IMR-90 (cell line): Measurements from ENCODE around the gene CDH13. TPM values are rescaled to one million over a fixed set of nuclear protein-coding genes. Genes with fewer than 3 reads are reported as not detected.

Source experiments
- ATAC-seq: fragments of 200-7000 bp; cut with Tn5 transposase; 2 replicates; pipeline ENCODE4 v1.9.1; 2020; ENCODE audit warnings: low read depth, mild to moderate bottlenecking, moderate library complexity
- BruUV-seq: library from RNA; stranded (reverse); fragments of 400-500 nt; replicated peaks from 2 replicates; lab custom pipeline; 2021; lab: Mats Ljungman, UMichigan
- CTCF ChIA-PET: fragments of 300-600 bp; formaldehyde crosslinking; extraction: SDS; loops from one replicate; lab custom pipeline; 2021; ENCODE audit warnings: antibody characterized with exemption; lab: Yijun Ruan, JAX
- POLR2A ChIA-PET: fragments of 300-600 bp; sonication (Branson Sonifier 250); formaldehyde crosslinking; loops from one replicate; lab custom pipeline; 2022; ENCODE audit warnings: antibody characterized with exemption; ENCODE audit not compliant: unreplicated experiment; lab: Charles Lee
- DNase-seq: peaks from one replicate; pipeline ENCODE4 v3.0.0; 2013
- H2AFZ ChIP-seq: replicated peaks from 2 replicates; pipeline ENCODE3; 2013; ENCODE audit warnings: low read length, mild to moderate bottlenecking; ENCODE audit not compliant: poor library complexity
- H2AK5ac ChIP-seq: 2 replicates; pipeline ENCODE4 v1.6.1; 2013; ENCODE audit warnings: low read depth, low read length, inconsistent platforms
- H2AK9ac ChIP-seq: replicated peaks from 2 replicates; pipeline ENCODE3; 2013; ENCODE audit warnings: mild to moderate bottlenecking, low read depth, low read length, moderate library complexity; ENCODE audit not compliant: poor library complexity
- H2BK120ac ChIP-seq: 2 replicates; pipeline ENCODE4 v1.6.1; 2013; ENCODE audit warnings: low read depth, low read length, inconsistent platforms
- H2BK15ac ChIP-seq: 3 replicates; pipeline ENCODE4 v1.6.1; 2013; ENCODE audit warnings: low read depth, low read length, inconsistent platforms
- H2BK20ac ChIP-seq: 2 replicates; pipeline ENCODE4 v1.6.1; 2013; ENCODE audit warnings: low read depth, mild to moderate bottlenecking, inconsistent platforms, low read length, moderate library complexity
- H2BK5ac ChIP-seq: 2 replicates; pipeline ENCODE4 v1.6.1; 2013; ENCODE audit warnings: mild to moderate bottlenecking, low read depth, low read length, inconsistent platforms; ENCODE audit not compliant: poor library complexity, severe bottlenecking
- H3K14ac ChIP-seq: replicated peaks from 2 replicates; pipeline ENCODE4 v1.6.1; 2013; ENCODE audit warnings: low read depth, low read length, inconsistent platforms
- H3K18ac ChIP-seq: 2 replicates; pipeline ENCODE4 v1.6.1; 2013; ENCODE audit warnings: low read depth, low read length, control low read depth
- H3K23ac ChIP-seq: 2 replicates; pipeline ENCODE4 v1.6.1; 2013; ENCODE audit warnings: low read depth, low read length, inconsistent platforms
- H3K27ac ChIP-seq: 2 replicates; pipeline ENCODE4 v1.5.1; 2013; ENCODE audit warnings: mild to moderate bottlenecking, control low read depth, low read length; ENCODE audit not compliant: insufficient read depth
- H3K27me3 ChIP-seq: 2 replicates; pipeline ENCODE4 v1.6.1; 2013; ENCODE audit warnings: low read length; ENCODE audit not compliant: control insufficient read depth, insufficient read depth
- H3K36me3 ChIP-seq: 2 replicates; pipeline ENCODE4 v1.6.1; 2013; ENCODE audit warnings: low read length, mixed read lengths; ENCODE audit not compliant: control insufficient read depth, insufficient read depth
- H3K4ac ChIP-seq: 2 replicates; pipeline ENCODE4 v1.6.1; 2013; ENCODE audit warnings: low read depth, low read length, inconsistent platforms
- H3K4me1 ChIP-seq: 2 replicates; pipeline ENCODE4 v1.6.1; 2013; ENCODE audit warnings: low read length, mixed read lengths; ENCODE audit not compliant: control insufficient read depth, insufficient read depth
- H3K4me2 ChIP-seq: 2 replicates; pipeline ENCODE4 v1.6.1; 2013; ENCODE audit warnings: low read depth, mild to moderate bottlenecking, control low read depth, low read length, moderate library complexity
- H3K4me3 ChIP-seq: 2 replicates; pipeline ENCODE4 v1.5.1; 2013; ENCODE audit warnings: low read depth, mild to moderate bottlenecking, control low read depth, low read length, moderate library complexity; ENCODE audit not compliant: insufficient read depth
- H3K56ac ChIP-seq: 2 replicates; pipeline ENCODE4 v1.6.1; 2013; ENCODE audit warnings: low read length, inconsistent platforms; ENCODE audit not compliant: insufficient read depth; ENCODE audit errors: extremely low read depth
- H3K79me1 ChIP-seq, 2 experiments: 2 replicates each; pipeline ENCODE4 v1.6.1; 2013; ENCODE audit warnings: low read length in 2 of 2, inconsistent platforms in 1 of 2, low read depth in 1 of 2
- H3K9ac ChIP-seq: 2 replicates; pipeline ENCODE4 v1.6.1; 2013; ENCODE audit warnings: low read depth, low read length, control low read depth
- H3K9me1 ChIP-seq: 2 replicates; pipeline ENCODE4 v1.6.1; 2013; ENCODE audit warnings: low read length, inconsistent platforms; ENCODE audit not compliant: insufficient read depth
- H3K9me3 ChIP-seq: 2 replicates; pipeline ENCODE4 v1.6.1; 2013; ENCODE audit warnings: low read length; ENCODE audit not compliant: control insufficient read depth, insufficient read depth
- H4K20me1 ChIP-seq: 2 replicates; pipeline ENCODE4 v1.6.1; 2013; ENCODE audit warnings: low read length, inconsistent platforms; ENCODE audit not compliant: insufficient read depth
- H4K5ac ChIP-seq: 2 replicates; pipeline ENCODE4 v1.6.1; 2013; ENCODE audit warnings: mild to moderate bottlenecking, low read depth, low read length, control low read depth
- H4K8ac ChIP-seq, 2 experiments: 2 replicates each; pipeline ENCODE4 v1.6.1; 2013; ENCODE audit warnings: low read depth in 2 of 2, low read length in 2 of 2, control low read depth in 1 of 2, inconsistent platforms in 1 of 2
- H4K91ac ChIP-seq: 2 replicates; pipeline ENCODE4 v1.6.1; 2013; ENCODE audit warnings: low read depth, low read length, inconsistent platforms; ENCODE audit not compliant: insufficient read depth
- BHLHE40 ChIP-seq: fragments of 150-350 bp; IDR thresholded peaks from 2 replicates; pipeline ENCODE4 v1.6.1; 2016; ENCODE audit warnings: mild to moderate bottlenecking, low read depth, low read length
- FOS ChIP-seq: fragments of 150-350 bp; IDR thresholded peaks from 2 replicates; pipeline ENCODE4 v1.6.1; 2016; ENCODE audit warnings: low read depth, low read length
- MAFK ChIP-seq: IDR thresholded peaks from 2 replicates; pipeline ENCODE4 v1.6.1; 2012; ENCODE audit warnings: low read depth, low read length, improper control_type of control experiment
- RFX5 ChIP-seq: IDR thresholded peaks from 2 replicates; pipeline ENCODE4 v1.8.0; 2012; ENCODE audit warnings: low read depth, mild to moderate bottlenecking, low read length, moderate library complexity
- SMC3 ChIP-seq: fragments of 150-350 bp; IDR thresholded peaks from 2 replicates; pipeline ENCODE4 v1.6.1; 2016; ENCODE audit warnings: low read depth, mild to moderate bottlenecking, antibody characterized with exemption, low read length, moderate library complexity
- WGBS, 2 experiments: methylation state at CpG; one replicate each; pipeline versions ENCODE4 v1.1.5 to v1.1.7; 2013; ENCODE audit warnings: missing lambda C conversion rate in 2 of 2; ENCODE audit not compliant: insufficient read length in 1 of 2; ENCODE audit errors: extremely low coverage in 2 of 2; 5-methylcytosine and 5-hydroxymethylcytosine counted together
- dilution Hi-C: fragments of 300-500 bp; cut with HindIII; formaldehyde crosslinking; loops from one replicate; pipeline ENCODE4 v1.14.3; 2018; ENCODE audit warnings: low sequenced_read_pairs; ENCODE audit not compliant: unreplicated experiment
- in situ Hi-C: fragments of 300-500 bp; cut with MboI; formaldehyde crosslinking; loops from 3 replicates; pipeline ENCODE4 v1.14.3; 2019; ENCODE audit warnings: low sequenced_read_pairs, inconsistent platforms, mixed read lengths
- intact Hi-C: fragments of 100-400 bp; cut with micrococcal nuclease; formaldehyde crosslinking; loops from 2 replicates; pipeline ENCODE4 v1.10.0; 2022
- polyA plus RNA-seq, 3 experiments: library from polyadenylated mRNA; depleted of rRNA; stranded (reverse); fragments of >200 nt; gene quantifications; 2 replicates each; pipeline ENCODE4 v1.2.3, GENCODE V29; 2012; ENCODE audit warnings: low replicate concordance in 1 of 3
- total RNA-seq: library from RNA; depleted of rRNA; stranded (reverse); fragments of >200 nt; gene quantifications from 2 replicates; pipeline ENCODE4 v1.2.3, GENCODE V29; 2012
- TF ChIP-seq, protein P1 (sequence below): fragments of 150-350 bp; IDR thresholded peaks from 2 replicates; pipeline ENCODE4 v1.6.1; 2017; ENCODE audit warnings: mild to moderate bottlenecking, antibody characterized with exemption, low read length, low read depth
- TF ChIP-seq, protein P2 (sequence below): fragments of 150-350 bp; IDR thresholded peaks from 2 replicates; pipeline ENCODE4 v1.6.1; 2016; ENCODE audit warnings: low read depth, mild to moderate bottlenecking, low read length, moderate library complexity, borderline replicate concordance

Gene CDH13
- total and polyA plus RNA-seq, 2 of the 4 experiments (the other 2 are of a cell fraction), result 61.6 to 74.7 TPM

DNA sequence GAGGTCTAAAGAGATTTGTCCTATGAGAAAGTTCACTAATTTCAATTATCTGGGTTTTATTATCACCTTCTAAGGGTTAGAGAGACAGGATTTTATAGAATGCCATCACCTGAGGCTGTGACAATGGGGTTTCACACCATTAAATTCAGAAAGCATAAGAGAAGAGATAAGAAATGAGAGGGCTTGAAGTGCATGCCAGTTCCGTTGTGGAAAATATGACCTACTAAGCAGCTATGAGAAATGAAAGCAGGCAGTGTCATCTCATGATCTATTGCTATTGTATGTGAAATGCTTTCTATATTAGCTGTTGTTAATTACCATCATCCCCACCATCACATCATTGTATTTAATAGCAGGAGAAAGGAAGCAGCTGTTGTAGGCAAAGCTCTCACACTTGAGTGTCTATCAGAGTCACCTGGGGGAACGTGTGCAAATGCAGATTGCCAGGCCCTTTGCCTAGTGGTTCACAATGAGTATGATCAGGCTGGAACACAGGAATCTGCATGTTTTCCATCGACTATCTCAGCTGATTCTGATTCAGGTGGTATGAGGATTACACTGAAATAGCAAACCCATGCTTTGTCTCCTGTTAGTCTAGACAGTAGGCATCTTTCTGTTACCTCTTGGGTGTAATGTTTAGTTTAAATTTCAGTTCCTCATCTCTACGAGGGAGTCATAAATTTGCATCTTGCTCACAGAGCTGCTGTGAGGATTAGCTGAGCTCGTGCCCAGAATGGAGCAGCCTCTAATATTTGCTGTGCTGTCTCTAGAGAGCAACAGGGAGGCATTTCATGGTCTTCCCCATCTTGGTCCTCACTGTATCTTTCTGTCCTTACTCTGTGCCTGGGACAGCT, 256.4 kb downstream of the CDH13 start:
- dilution Hi-C loops, result no loop called here
- DNase-seq, result no peak
- H3K79me1 ChIP-seq, result peaks cover 0 to 25% of the 10 kb centered on the region in 2 experiments; a peak in 3 of 4 replicates
- no peak overlapping the region for H2AK5ac ChIP-seq
- H4K8ac ChIP-seq, result no peak overlapping the region
- ChIA-PET CTCF (interaction anchor here (0.6 to 1.1 kb wide), 2 partner anchors 13 to 66 kb away, joined by 3 to 4 read pairs; no protein-coding TSS in a partner anchor), POLR2A (no interaction called here)
- no peak overlapping the region for H3K14ac ChIP-seq
- no peak overlapping the region for H2BK5ac ChIP-seq
- H3K4me2 ChIP-seq, result no peak overlapping the region
- H3K4ac ChIP-seq, result no peak overlapping the region
- no peaks in the 10 kb centered on the region for H3K36me3 ChIP-seq
- no peak overlapping the region for H3K9ac ChIP-seq
- H4K5ac ChIP-seq, result no peak overlapping the region
- no peaks in the 10 kb centered on the region for H3K27me3 ChIP-seq
- no peaks in the 10 kb centered on the region for H3K9me1 ChIP-seq
- BruUV-seq, result no TSS peak
- no peak overlapping the region for H3K18ac ChIP-seq
- ATAC-seq, result no peak
- no peak overlapping the region for H2BK20ac ChIP-seq
- no peak overlapping the region for H4K91ac ChIP-seq
- H3K27ac ChIP-seq, result no peak overlapping the region
- peaks cover 10% of the 10 kb centered on the region; the same call in 1 of the 2 replicates for H4K20me1 ChIP-seq
- in situ Hi-C loops, result no loop called here
- H2BK15ac ChIP-seq, result no peak overlapping the region
- H2AK9ac ChIP-seq, result no peak overlapping the region
- H3K56ac ChIP-seq, result no peak overlapping the region
- no peak overlapping the region for H3K4me3 ChIP-seq
- H2AFZ ChIP-seq, result no peak overlapping the region
- no peaks in the 10 kb centered on the region for H3K9me3 ChIP-seq
- H2BK120ac ChIP-seq, result no peak overlapping the region
- TF ChIP-seq BHLHE40 (no peak), RFX5 (no peak), SMC3 (no peak), FOS (no peak), MAFK (no peak)
- TF ChIP-seq, protein P1, sequence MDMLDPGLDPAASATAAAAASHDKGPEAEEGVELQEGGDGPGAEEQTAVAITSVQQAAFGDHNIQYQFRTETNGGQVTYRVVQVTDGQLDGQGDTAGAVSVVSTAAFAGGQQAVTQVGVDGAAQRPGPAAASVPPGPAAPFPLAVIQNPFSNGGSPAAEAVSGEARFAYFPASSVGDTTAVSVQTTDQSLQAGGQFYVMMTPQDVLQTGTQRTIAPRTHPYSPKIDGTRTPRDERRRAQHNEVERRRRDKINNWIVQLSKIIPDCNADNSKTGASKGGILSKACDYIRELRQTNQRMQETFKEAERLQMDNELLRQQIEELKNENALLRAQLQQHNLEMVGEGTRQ, result no peak
- TF ChIP-seq, protein P2, sequence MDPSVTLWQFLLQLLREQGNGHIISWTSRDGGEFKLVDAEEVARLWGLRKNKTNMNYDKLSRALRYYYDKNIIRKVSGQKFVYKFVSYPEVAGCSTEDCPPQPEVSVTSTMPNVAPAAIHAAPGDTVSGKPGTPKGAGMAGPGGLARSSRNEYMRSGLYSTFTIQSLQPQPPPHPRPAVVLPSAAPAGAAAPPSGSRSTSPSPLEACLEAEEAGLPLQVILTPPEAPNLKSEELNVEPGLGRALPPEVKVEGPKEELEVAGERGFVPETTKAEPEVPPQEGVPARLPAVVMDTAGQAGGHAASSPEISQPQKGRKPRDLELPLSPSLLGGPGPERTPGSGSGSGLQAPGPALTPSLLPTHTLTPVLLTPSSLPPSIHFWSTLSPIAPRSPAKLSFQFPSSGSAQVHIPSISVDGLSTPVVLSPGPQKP, result no peak
- 80% methylated on average over 1 of the region's 5 CpGs; no CpG with 5 or more reads in 1 of the 2 experiments for WGBS, 2 experiments
- no peak overlapping the region for H3K23ac ChIP-seq
- intact Hi-C loops, result loop anchor here (10.0 kb wide), 1 partner anchor 332 kb away; no protein-coding TSS in a partner anchor
- H3K4me1 ChIP-seq, result peaks cover 2% of the 10 kb centered on the region
